Fibroblast of gingiva (primary cell): ENCODE data around the gene HDHD3.
"Not testable (repeated sequence)": the region's sequence is repeated elsewhere in the genome, so short reads cannot be mapped to it uniquely, and the experiment has no call there.

Source experiments
- DNase-seq: peaks from one replicate; pipeline ENCODE4 v3.0.0-alpha.2; 2011; ENCODE audit warnings: low read depth

HDHD3 gene

GRCh38 chr9:113376634-113377567 lies at the start of gene HDHD3:
TSS of gene HDHD3 (minus strand) at chr9:113376986. CDS start at chr9:113374354, 2,632 bp downstream.
- peak; percentile 61 for DNase-seq

GRCh38 chr9:113425072-113425471 lies 48.3 kb upstream of the HDHD3 start:
- no peak for DNase-seq

- DNase-seq: no peak
These were observed 44.9 kb upstream of the HDHD3 start for GRCh38 chr9:113421726-113422125.

- DNase-seq: no peak
These were observed 40.6 kb upstream of the HDHD3 start for GRCh38 chr9:113417370-113417769.

GRCh38 chr9:113416149-113416721 lies 39.4 kb upstream of the HDHD3 start:
- DNase-seq: no peak

GRCh38 chr9:113410207-113410864 lies 33.5 kb upstream of the HDHD3 start, which contains the start of the genes C9orf43 and POLE3:
TSS of gene C9orf43 (plus strand) at chr9:113410747. CDS start at chr9:113413494, 2,747 bp downstream.
TSS of gene POLE3 (minus strand) at chr9:113410675. CDS start at chr9:113410293, 382 bp downstream.
- peak; percentile 95 for DNase-seq

GRCh38 chr9:113409883-113410206 lies 33.1 kb upstream of the HDHD3 start:
- DNase-seq: no peak

GRCh38 chr9:113409481-113409880 lies 32.7 kb upstream of the HDHD3 start:
- no peak for DNase-seq

GRCh38 chr9:113406873-113407511 lies 30.2 kb upstream of the HDHD3 start:
- peak; percentile 73 for DNase-seq

GRCh38 chr9:113406353-113406752 lies 29.6 kb upstream of the HDHD3 start:
- not testable (repeated sequence) for DNase-seq

- DNase-seq: peak; percentile 13
These were observed 26.9 kb upstream of the HDHD3 start for GRCh38 chr9:113403646-113404045.

GRCh38 chr9:113401027-113401792 lies 24.4 kb upstream of the HDHD3 start, which contains the start of gene ALAD:
TSS of gene ALAD (minus strand) at chr9:113401284. CDS start at chr9:113393559, 7,725 bp downstream.
- DNase-seq: peak; percentile 98

GRCh38 chr9:113399646-113400200 lies 22.9 kb upstream of the HDHD3 start:
- no peak for DNase-seq

GRCh38 chr9:113398796-113399195 lies 22.0 kb upstream of the HDHD3 start:
- DNase-seq: no peak

GRCh38 chr9:113397203-113397631 lies 20.4 kb upstream of the HDHD3 start:
- DNase-seq: no peak

- no peak for DNase-seq
These were observed 18.4 kb upstream of the HDHD3 start for GRCh38 chr9:113395000-113395861.

GRCh38 chr9:113393281-113393680 lies 16.5 kb upstream of the HDHD3 start:
- DNase-seq: no peak

GRCh38 chr9:113391917-113392316 lies 15.1 kb upstream of the HDHD3 start:
- no peak for DNase-seq

- DNase-seq: no peak
These were observed 13.6 kb upstream of the HDHD3 start for GRCh38 chr9:113390192-113390960.
